GM12891 (cell line): Measurements from ENCODE around the gene ITIH2.
"Not testable (repeated sequence)": the region's sequence is repeated elsewhere in the genome, so short reads cannot be mapped to it uniquely, and the experiment has no call there.

ENCODE experiments used
- DNase-seq: peaks from one replicate; pipeline ENCODE4 v3.0.0; 2011; ENCODE audit warnings: low spot score; ENCODE audit not compliant: insufficient read length
- FAIRE-seq: peaks from 2 replicates; lab custom pipeline; 2011; peaks lifted over from hg19 to GRCh38; lab: Jason Lieb, UNC
- PAX5 ChIP-seq: IDR thresholded peaks from 2 replicates; pipeline ENCODE4 v1.6.1; 2011; ENCODE audit warnings: low read length, moderate library complexity, mild to moderate bottlenecking; ENCODE audit not compliant: insufficient read depth, severe bottlenecking
- POLR2A ChIP-seq: IDR thresholded peaks from 2 replicates; pipeline ENCODE4 v1.6.1; 2011; ENCODE audit warnings: low read depth, low read length, control low read depth
- POLR2AphosphoS5 ChIP-seq: IDR thresholded peaks from 2 replicates; pipeline ENCODE4 v1.6.1; 2011; ENCODE audit warnings: low read depth, low read length, control low read depth
- POU2F2 ChIP-seq: IDR thresholded peaks from 2 replicates; pipeline ENCODE4 v1.6.1; 2011; ENCODE audit warnings: low read depth, mild to moderate bottlenecking, control low read depth, low read length, moderate library complexity
- SPI1 ChIP-seq: IDR thresholded peaks from 2 replicates; pipeline ENCODE4 v1.6.1; 2011; ENCODE audit warnings: low read depth, low read length, control low read depth
- TAF1 ChIP-seq: IDR thresholded peaks from 2 replicates; pipeline ENCODE4 v1.6.1; 2011; ENCODE audit warnings: low read depth, low read length, control low read depth

The ITIH2 gene

GRCh38 chr10:7773845-7774801 lies 71.0 kb downstream of the ITIH2 start:
- DNase-seq (no peak), FAIRE-seq (no peak)
- TF ChIP-seq POU2F2 (no peak), POLR2AphosphoS5 (no peak), TAF1 (no peak), POLR2A (no peak), PAX5 (no peak), SPI1 (no peak)

- FAIRE-seq (no peak), DNase-seq (no peak)
- no peak for TF ChIP-seq PAX5
- no peak for TF ChIP-seq POLR2AphosphoS5
- TF ChIP-seq TAF1, result no peak
- TF ChIP-seq POLR2A, result no peak
These were observed 73.7 kb downstream of the ITIH2 start for GRCh38 chr10:7776777-7777176.

- DNase-seq, FAIRE-seq: not testable (repeated sequence)
These were observed 79.1 kb downstream of the ITIH2 start for GRCh38 chr10:7782194-7782593.

- TF ChIP-seq TAF1, result no peak
- peak; percentile 46; the same call in 1 of the 2 replicates for TF ChIP-seq SPI1
- TF ChIP-seq POU2F2, result no peak
- TF ChIP-seq POLR2AphosphoS5, result no peak
- no peak for TF ChIP-seq POLR2A
- TF ChIP-seq PAX5, result no peak
- DNase-seq (no peak), FAIRE-seq (no peak)
These were observed 83.3 kb downstream of the ITIH2 start for GRCh38 chr10:7786430-7786829.

GRCh38 chr10:7787150-7787856 lies 84.2 kb downstream of the ITIH2 start:
- DNase-seq (no peak), FAIRE-seq (no peak)
- TF ChIP-seq TAF1, result no peak
- no peak for TF ChIP-seq PAX5
- TF ChIP-seq POLR2AphosphoS5, result no peak
- TF ChIP-seq SPI1, result no peak
- no peak for TF ChIP-seq POLR2A
- no peak for TF ChIP-seq POU2F2

- FAIRE-seq, result peak; percentile 98
- TF ChIP-seq POLR2A, result peak; percentile 93
- TF ChIP-seq PAX5, result peak; percentile 33
- TF ChIP-seq POLR2AphosphoS5, result peak; percentile 97
- TF ChIP-seq POU2F2, result no peak; the same call in 1 of the 2 replicates
- TF ChIP-seq TAF1, result peak; percentile 84
- TF ChIP-seq SPI1, result peak; percentile 41; the same call in 1 of the 2 replicates
These were observed 84.9 kb downstream of the ITIH2 start, which contains the start of the genes ATP5F1C and KIN for GRCh38 chr10:7787857-7788638. Gene ATP5F1C (plus strand): TSS chr10:7788177. CDS start chr10:7788208, 31 bp downstream. Gene KIN (minus strand): TSS chr10:7787993. CDS start chr10:7787933, 60 bp downstream.

GRCh38 chr10:7788639-7789286 lies 85.6 kb downstream of the ITIH2 start:
- DNase-seq (no peak), FAIRE-seq (peak; percentile 64)
- TF ChIP-seq POLR2A, result peak; percentile 43; the same call in 1 of the 2 replicates
- no peak for TF ChIP-seq SPI1

More at GRCh38 chr10:7787857-7788638, 84.9 kb downstream of the ITIH2 start, which contains the start of the genes ATP5F1C and KIN:
- DNase-seq, result peak; percentile 95

- no peak for TF ChIP-seq POU2F2
- no peak for TF ChIP-seq POLR2A
- FAIRE-seq (no peak), DNase-seq (no peak)
These were observed 86.3 kb downstream of the ITIH2 start for GRCh38 chr10:7789390-7789789.

- TF ChIP-seq POLR2A, result no peak
- no peak for TF ChIP-seq SPI1
- TF ChIP-seq POLR2AphosphoS5, result no peak
- TF ChIP-seq POU2F2, result no peak
- TF ChIP-seq TAF1, result no peak
- no peak for TF ChIP-seq PAX5
- FAIRE-seq (no peak), DNase-seq (no peak)
These were observed 89.4 kb downstream of the ITIH2 start for GRCh38 chr10:7792541-7792940.
